Hippocampal formation (tissue), 2 donors: ENCODE results near the gene IQGAP2.
"Not testable (repeated sequence)": the region's sequence is repeated elsewhere in the genome, so short reads cannot be mapped to it uniquely, and the experiment has no call there.

Source experiments
- DNase-seq, 2 donors: peaks; one replicate each; lab custom pipeline; 2025; lab: John Stamatoyannopoulos, UW

The IQGAP2 gene

GRCh38 chr5:76537073-76537543 lies 134.0 kb downstream of the IQGAP2 start:
- DNase-seq: no peak

GRCh38 chr5:76542241-76542640 lies 139.2 kb downstream of the IQGAP2 start:
- no peak for DNase-seq

- no peak for DNase-seq
Measured at GRCh38 chr5:76542887-76543690, 140.0 kb downstream of the IQGAP2 start.

GRCh38 chr5:76544268-76544926 lies 141.3 kb downstream of the IQGAP2 start:
- DNase-seq: no peak

GRCh38 chr5:76545184-76545583 lies 142.1 kb downstream of the IQGAP2 start:
- DNase-seq: no peak

GRCh38 chr5:76546497-76547102 lies 143.5 kb downstream of the IQGAP2 start:
- DNase-seq: no peak

GRCh38 chr5:76547242-76547890 lies 144.3 kb downstream of the IQGAP2 start:
- DNase-seq: no peak

- no peak for DNase-seq
Measured at GRCh38 chr5:76547891-76548524, 144.9 kb downstream of the IQGAP2 start.

GRCh38 chr5:76548525-76549229 lies 145.6 kb downstream of the IQGAP2 start:
- no peak for DNase-seq

- DNase-seq: not testable (repeated sequence)
Measured at GRCh38 chr5:76550881-76551280, 147.8 kb downstream of the IQGAP2 start.

GRCh38 chr5:76552546-76552945 lies 149.5 kb downstream of the IQGAP2 start:
- no peak for DNase-seq

- DNase-seq: no peak
Measured at GRCh38 chr5:76553251-76553650, 150.2 kb downstream of the IQGAP2 start.

- DNase-seq: no peak
Measured at GRCh38 chr5:76555114-76555513, 152.0 kb downstream of the IQGAP2 start.

- DNase-seq: no peak
Measured at GRCh38 chr5:76555717-76556116, 152.6 kb downstream of the IQGAP2 start.

- no peak for DNase-seq
Measured at GRCh38 chr5:76556511-76557221, 153.6 kb downstream of the IQGAP2 start.

GRCh38 chr5:76560952-76561891 lies 158.1 kb downstream of the IQGAP2 start:
- DNase-seq: no peak

GRCh38 chr5:76561959-76562358 lies 158.9 kb downstream of the IQGAP2 start:
- no peak for DNase-seq

GRCh38 chr5:76565009-76565408 lies 161.9 kb downstream of the IQGAP2 start:
- no peak for DNase-seq

- no peak for DNase-seq
Measured at GRCh38 chr5:76570153-76570552, 167.1 kb downstream of the IQGAP2 start.
